ENCODE measurements around the gene SLC30A7. TPM values are rescaled to one million over a fixed set of nuclear protein-coding genes. Genes with fewer than 3 reads are reported as not detected.

Gene SLC30A7
- polyA plus RNA-seq, 3 donors: 9.2 to 23.3 (median 17.6) TPM

DNA sequence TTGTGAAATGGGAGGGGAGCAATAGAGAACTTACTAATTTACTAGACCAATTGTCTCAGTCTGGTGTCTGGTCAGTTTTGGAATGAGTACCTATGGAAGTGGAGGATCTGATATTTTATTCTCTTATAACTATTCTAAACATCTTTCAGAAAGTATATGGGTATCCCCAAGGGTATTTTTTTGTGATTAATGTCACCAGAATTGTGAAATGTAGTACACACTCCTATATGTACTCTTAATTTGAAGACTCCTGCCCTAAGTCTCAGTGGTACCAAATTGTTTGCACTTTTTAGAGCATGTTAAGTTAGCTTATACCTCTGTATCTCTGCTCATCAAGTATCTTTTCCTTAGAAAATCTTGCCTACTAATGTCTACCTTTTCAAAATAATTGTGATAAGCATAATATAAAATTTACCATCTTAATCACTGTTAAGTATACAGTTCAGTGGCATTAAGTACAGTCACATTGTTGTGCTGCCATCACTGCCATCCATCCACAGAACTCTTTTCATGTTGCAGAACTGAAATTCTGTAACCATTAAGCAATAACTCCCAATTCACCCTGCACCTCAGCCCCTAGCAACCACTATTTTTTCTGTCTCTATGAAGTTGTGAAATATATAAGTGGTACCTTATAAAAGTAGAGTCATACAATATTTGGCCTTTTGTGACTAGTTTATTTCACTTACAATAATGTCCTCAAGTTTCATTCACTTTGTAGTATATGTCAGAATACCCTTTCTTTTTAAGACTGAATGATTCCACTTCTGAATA, 40.5 kb downstream of the SLC30A7 start:
- H3K27ac Mint-ChIP-seq: peak overlapping the region in 1 of 7 donors; percentile 82
- Histone ChIP-seq H3K9me3 (replicated peaks in 1 of 2; ENCODE audit: control insufficient read depth in 1 of 2, insufficient read depth in 1 of 2, low read length in 2 of 2) (no peaks in the 10 kb centered on the region), H3K27me3 (ENCODE audit: control insufficient read depth in 2 of 2, insufficient read depth in 2 of 2, low read length in 2 of 2) (no peaks in the 10 kb centered on the region), H3K36me3 (replicated peaks in 1 of 2; ENCODE audit: control insufficient read depth in 1 of 2, insufficient read depth in 2 of 2, low read length in 2 of 2) (peaks cover 21 to 68% of the 10 kb centered on the region in 2 donors), H2AFZ (ENCODE audit: insufficient read depth, low read depth, low read length, poor library complexity, severe bottlenecking) (no peak overlapping the region), H3K4me1 (ENCODE audit: control insufficient read depth in 1 of 2, insufficient read depth in 2 of 2, low read length in 2 of 2) (peaks cover 0 to 3% of the 10 kb centered on the region in 2 donors), H3K4me2 (replicated peaks; ENCODE audit: extremely low read depth, low read length, poor library complexity, severe bottlenecking) (no peak overlapping the region), H4K20me1 (ENCODE audit: insufficient read depth, low read length) (peaks cover 8% of the 10 kb centered on the region), H3K79me2 (ENCODE audit: insufficient read depth, low read length) (no peaks in the 10 kb centered on the region), H3K9ac (ENCODE audit: insufficient read depth, low read length, poor library complexity, severe bottlenecking) (no peak overlapping the region), H3K27ac (ENCODE audit: low read depth in 1 of 2, low read length in 2 of 2) (no peak overlapping the region), H3K4me3 (replicated peaks in 1 of 3; ENCODE audit: low read depth in 2 of 3, low read length in 3 of 3) (no peak overlapping the region)
- peaks cover 56 to 58% of the 10 kb centered on the region in 2 donors for H3K36me3 Mint-ChIP-seq
- intact Hi-C loops (cut with micrococcal nuclease): no loop called here
- no peaks in the 10 kb centered on the region for H3K27me3 Mint-ChIP-seq (ENCODE audit: low read depth in 3 of 3)
- H3K4me3 Mint-ChIP-seq: no peak overlapping the region
- H3K4me1 Mint-ChIP-seq: peaks cover 11% of the 10 kb centered on the region
- peaks cover 0 to 9% (median 2%) of the 10 kb centered on the region in 7 donors for H3K9me3 Mint-ChIP-seq
- TF ChIP-seq, protein P1, sequence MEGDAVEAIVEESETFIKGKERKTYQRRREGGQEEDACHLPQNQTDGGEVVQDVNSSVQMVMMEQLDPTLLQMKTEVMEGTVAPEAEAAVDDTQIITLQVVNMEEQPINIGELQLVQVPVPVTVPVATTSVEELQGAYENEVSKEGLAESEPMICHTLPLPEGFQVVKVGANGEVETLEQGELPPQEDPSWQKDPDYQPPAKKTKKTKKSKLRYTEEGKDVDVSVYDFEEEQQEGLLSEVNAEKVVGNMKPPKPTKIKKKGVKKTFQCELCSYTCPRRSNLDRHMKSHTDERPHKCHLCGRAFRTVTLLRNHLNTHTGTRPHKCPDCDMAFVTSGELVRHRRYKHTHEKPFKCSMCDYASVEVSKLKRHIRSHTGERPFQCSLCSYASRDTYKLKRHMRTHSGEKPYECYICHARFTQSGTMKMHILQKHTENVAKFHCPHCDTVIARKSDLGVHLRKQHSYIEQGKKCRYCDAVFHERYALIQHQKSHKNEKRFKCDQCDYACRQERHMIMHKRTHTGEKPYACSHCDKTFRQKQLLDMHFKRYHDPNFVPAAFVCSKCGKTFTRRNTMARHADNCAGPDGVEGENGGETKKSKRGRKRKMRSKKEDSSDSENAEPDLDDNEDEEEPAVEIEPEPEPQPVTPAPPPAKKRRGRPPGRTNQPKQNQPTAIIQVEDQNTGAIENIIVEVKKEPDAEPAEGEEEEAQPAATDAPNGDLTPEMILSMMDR (IDR thresholded peaks at IDR 0.05): no peak
- DNase-seq: no peak

- intact Hi-C loops (cut with micrococcal nuclease): no loop called here
- no peak overlapping the region for H3K4me3 Mint-ChIP-seq
- peak overlapping the region in 1 of 2 donors; percentile 44 for H3K27ac ChIP-seq (ENCODE audit: low read depth in 1 of 2, low read length in 2 of 2)
These were observed 45.2 kb downstream of the SLC30A7 start for GRCh38 chr1:100941098-100941527.

More at GRCh38 chr1:100941098-100941527, 45.2 kb downstream of the SLC30A7 start:
- Histone ChIP-seq H3K9me3 (replicated peaks in 1 of 2; ENCODE audit: control insufficient read depth in 1 of 2, insufficient read depth in 1 of 2, low read length in 2 of 2) (no peaks in the 10 kb centered on the region), H3K4me1 (ENCODE audit: control insufficient read depth in 1 of 2, insufficient read depth in 2 of 2, low read length in 2 of 2) (peaks cover 0 to 3% of the 10 kb centered on the region in 2 donors), H4K20me1 (ENCODE audit: insufficient read depth, low read length) (peaks cover 3% of the 10 kb centered on the region), H3K27me3 (ENCODE audit: control insufficient read depth in 2 of 2, insufficient read depth in 2 of 2, low read length in 2 of 2) (no peaks in the 10 kb centered on the region), H3K36me3 (replicated peaks in 1 of 2; ENCODE audit: control insufficient read depth in 1 of 2, insufficient read depth in 2 of 2, low read length in 2 of 2) (peaks cover 24 to 52% of the 10 kb centered on the region in 2 donors), H3K79me2 (ENCODE audit: insufficient read depth, low read length) (no peaks in the 10 kb centered on the region), H3K4me3 (replicated peaks in 1 of 3; ENCODE audit: low read depth in 2 of 3, low read length in 3 of 3) (no peak overlapping the region), H2AFZ (ENCODE audit: insufficient read depth, low read depth, low read length, poor library complexity, severe bottlenecking) (no peak overlapping the region), H3K9ac (ENCODE audit: insufficient read depth, low read length, poor library complexity, severe bottlenecking) (no peak overlapping the region), H3K4me2 (replicated peaks; ENCODE audit: extremely low read depth, low read length, poor library complexity, severe bottlenecking) (no peak overlapping the region)
- peaks cover 42 to 50% of the 10 kb centered on the region in 2 donors for H3K36me3 Mint-ChIP-seq
- peak overlapping the region in 4 of 7 donors; percentile 0 to 59 (median 44) for H3K27ac Mint-ChIP-seq
- no peak for DNase-seq
- H3K27me3 Mint-ChIP-seq (ENCODE audit: low read depth in 3 of 3): no peaks in the 10 kb centered on the region
- H3K9me3 Mint-ChIP-seq: no peaks in the 10 kb centered on the region
- TF ChIP-seq, protein P1 (IDR thresholded peaks at IDR 0.05): no peak
- peaks cover 20% of the 10 kb centered on the region for H3K4me1 Mint-ChIP-seq
- WGBS (ENCODE audit: insufficient coverage): 40% methylated on average over 1 of the region's 1 CpG
